SJSA1 (cell line): ENCODE data around the gene LDLRAD3. TPM values are rescaled to one million over a fixed set of nuclear protein-coding genes. Genes with fewer than 3 reads are reported as not detected.

ENCODE experiments used
- DNase-seq, 2 experiments: peaks; one replicate each; pipeline ENCODE4 v3.0.0-alpha.2; 2015 to 2020; ENCODE audit warnings: low spot score in 2 of 2, low read depth in 1 of 2
- H3K27ac ChIP-seq: fragments of 250-450 bp; sonication (Bioruptor Pico); 2 replicates; pipeline ENCODE4 v1.5.1; 2020; ENCODE audit warnings: mild to moderate bottlenecking, moderate library complexity
- H3K27me3 ChIP-seq: fragments of 250-450 bp; sonication (Bioruptor Pico); replicated peaks from 2 replicates; pipeline ENCODE4 v1.5.1; 2020; ENCODE audit warnings: mild to moderate bottlenecking, moderate library complexity
- H3K36me3 ChIP-seq: fragments of 250-450 bp; sonication (Bioruptor Pico); 2 replicates; pipeline ENCODE4 v1.5.1; 2020; ENCODE audit warnings: mild to moderate bottlenecking
- H3K4me1 ChIP-seq: fragments of 250-450 bp; sonication (Bioruptor Pico); replicated peaks from 2 replicates; pipeline ENCODE4 v1.6.1; 2021; ENCODE audit warnings: mild to moderate bottlenecking
- H3K4me3 ChIP-seq: fragments of 250-450 bp; sonication (Bioruptor Pico); 2 replicates; pipeline ENCODE4 v1.5.1; 2020; ENCODE audit warnings: mild to moderate bottlenecking
- H3K9me3 ChIP-seq: fragments of 250-450 bp; sonication (Bioruptor Pico); replicated peaks from 2 replicates; pipeline ENCODE4 v1.5.1; 2020; ENCODE audit warnings: mild to moderate bottlenecking
- total RNA-seq: library from RNA; depleted of rRNA; stranded (reverse); fragments of >200 nt; shearing (Covaris generic); gene quantifications from 2 replicates; pipeline ENCODE4 v1.2.3, GENCODE V29; 2014

Gene LDLRAD3
- total RNA-seq, 1 experiment from 2014 or later = 5.8 TPM

DNA sequence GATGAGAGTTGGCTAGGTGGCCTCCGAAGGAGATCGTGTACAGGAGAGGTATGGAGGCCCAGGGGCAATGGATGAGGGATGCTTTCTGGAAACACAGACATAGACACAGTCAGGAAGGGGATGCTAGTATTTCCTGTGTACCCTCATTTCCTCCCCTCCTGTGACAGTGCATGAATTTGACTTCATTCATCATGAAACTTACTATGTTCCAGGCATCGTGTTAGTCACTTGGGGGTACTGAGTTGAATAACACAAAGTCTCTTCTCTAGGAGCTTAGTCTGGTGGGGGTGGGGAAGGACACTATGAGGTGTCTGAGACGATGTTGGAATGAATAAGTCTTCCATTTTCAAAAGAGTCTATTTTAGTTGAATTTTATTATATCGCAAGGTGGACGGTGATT, 32.6 kb downstream of the LDLRAD3 start:
- H3K4me1 ChIP-seq = no peaks in the 10 kb centered on the region
- H3K36me3 ChIP-seq = no peaks in the 10 kb centered on the region
- H3K4me3 ChIP-seq = no peak overlapping the region
- no peaks in the 10 kb centered on the region for H3K27me3 ChIP-seq
- DNase-seq = no peak
- H3K27ac ChIP-seq = no peak overlapping the region
- no peaks in the 10 kb centered on the region for H3K9me3 ChIP-seq

DNA sequence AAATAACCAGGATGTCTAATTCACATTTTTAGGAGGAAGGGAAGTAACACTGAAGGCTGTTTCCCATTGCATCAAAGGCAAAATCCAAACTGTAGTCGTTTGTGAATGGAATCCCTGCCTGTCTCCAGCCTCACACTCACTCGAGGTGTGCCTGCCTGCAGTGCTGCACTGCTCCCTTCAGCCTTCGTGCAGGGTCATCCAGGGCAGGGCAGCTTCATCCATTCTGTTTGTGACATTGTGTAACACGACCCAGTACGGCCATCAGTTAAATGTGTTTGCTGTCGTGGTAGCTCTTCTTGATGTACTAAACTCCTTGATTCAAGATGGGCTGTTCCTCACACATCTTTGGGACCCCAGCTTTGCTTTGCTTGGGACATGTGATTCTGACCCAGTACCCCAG, 34.3 kb downstream of the LDLRAD3 start:
- Histone ChIP-seq H3K9me3 (no peaks in the 10 kb centered on the region), H3K4me3 (no peak overlapping the region)
- no peak for DNase-seq

GRCh38 chr11:35978891-35979290, 35.0 kb downstream of the LDLRAD3 start:
- Histone ChIP-seq H3K27ac (no peak overlapping the region), H3K4me1 (no peaks in the 10 kb centered on the region), H3K36me3 (no peaks in the 10 kb centered on the region), H3K27me3 (no peaks in the 10 kb centered on the region), H3K4me3 (no peak overlapping the region), H3K9me3 (no peaks in the 10 kb centered on the region)
- DNase-seq = no peak

More for the DNA sequence above, 34.3 kb downstream of the LDLRAD3 start:
- Histone ChIP-seq H3K27ac (no peak overlapping the region), H3K4me1 (no peaks in the 10 kb centered on the region), H3K27me3 (no peaks in the 10 kb centered on the region), H3K36me3 (no peaks in the 10 kb centered on the region)

GRCh38 chr11:35980686-35981390, 37.0 kb downstream of the LDLRAD3 start:
- H3K9me3 ChIP-seq = no peaks in the 10 kb centered on the region
- no peaks in the 10 kb centered on the region for H3K4me1 ChIP-seq
- H3K36me3 ChIP-seq = no peaks in the 10 kb centered on the region
- no peaks in the 10 kb centered on the region for H3K27me3 ChIP-seq
- H3K27ac ChIP-seq = no peak overlapping the region
- no peak for DNase-seq
- H3K4me3 ChIP-seq = no peak overlapping the region

GRCh38 chr11:35981581-35981980, 37.7 kb downstream of the LDLRAD3 start:
- Histone ChIP-seq H3K36me3 (no peaks in the 10 kb centered on the region), H3K27ac (no peak overlapping the region), H3K9me3 (no peaks in the 10 kb centered on the region), H3K4me1 (no peaks in the 10 kb centered on the region), H3K4me3 (no peak overlapping the region), H3K27me3 (no peaks in the 10 kb centered on the region)
- no peak for DNase-seq

GRCh38 chr11:35982061-35982460, 38.2 kb downstream of the LDLRAD3 start:
- no peak for DNase-seq
- no peaks in the 10 kb centered on the region for H3K9me3 ChIP-seq
- H3K4me1 ChIP-seq = no peaks in the 10 kb centered on the region
- H3K4me3 ChIP-seq = no peak overlapping the region
- H3K36me3 ChIP-seq = no peaks in the 10 kb centered on the region
- H3K27ac ChIP-seq = no peak overlapping the region
- no peaks in the 10 kb centered on the region for H3K27me3 ChIP-seq

- no peak overlapping the region for H3K4me3 ChIP-seq
- H3K9me3 ChIP-seq = no peaks in the 10 kb centered on the region
- no peaks in the 10 kb centered on the region for H3K27me3 ChIP-seq
- H3K36me3 ChIP-seq = no peaks in the 10 kb centered on the region
- no peak for DNase-seq
- H3K27ac ChIP-seq = no peak overlapping the region
- no peaks in the 10 kb centered on the region for H3K4me1 ChIP-seq
These were observed 40.1 kb downstream of the LDLRAD3 start for GRCh38 chr11:35983981-35984380.

- H3K27me3 ChIP-seq = no peaks in the 10 kb centered on the region
- H3K36me3 ChIP-seq = no peaks in the 10 kb centered on the region
- no peaks in the 10 kb centered on the region for H3K9me3 ChIP-seq
- DNase-seq = no peak
- no peaks in the 10 kb centered on the region for H3K4me1 ChIP-seq
- H3K27ac ChIP-seq = no peak overlapping the region
- no peak overlapping the region for H3K4me3 ChIP-seq
These were observed 43.1 kb downstream of the LDLRAD3 start for GRCh38 chr11:35986947-35987346.

- Histone ChIP-seq H3K27ac (no peak overlapping the region), H3K27me3 (no peaks in the 10 kb centered on the region), H3K4me1 (peaks cover 8% of the 10 kb centered on the region), H3K36me3 (no peaks in the 10 kb centered on the region), H3K4me3 (no peak overlapping the region), H3K9me3 (no peaks in the 10 kb centered on the region)
- DNase-seq = no peak
These were observed 46.3 kb downstream of the LDLRAD3 start for GRCh38 chr11:35990170-35990569.

DNA sequence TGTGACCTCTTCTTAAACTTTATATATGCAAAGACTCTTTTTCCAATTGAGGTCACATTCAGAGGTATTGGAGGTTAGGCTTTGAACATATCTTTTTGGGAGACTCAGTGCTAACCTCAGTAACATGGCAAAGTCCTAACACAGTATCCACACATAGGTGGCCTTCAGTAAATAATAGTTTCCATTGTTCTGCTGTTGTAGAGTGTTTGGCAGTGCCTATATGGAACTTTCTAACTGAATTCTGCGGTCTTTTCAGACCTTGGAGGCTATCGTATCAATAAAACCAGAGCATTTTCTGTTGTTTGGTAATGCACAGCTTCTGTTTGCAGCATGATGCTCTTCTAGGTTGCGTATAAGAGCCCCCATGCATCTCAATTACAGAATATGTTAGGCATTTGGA, 47.0 kb downstream of the LDLRAD3 start:
- Histone ChIP-seq H3K27me3 (no peaks in the 10 kb centered on the region), H3K4me3 (no peak overlapping the region), H3K9me3 (no peaks in the 10 kb centered on the region; the same call in 1 of the 2 replicates), H3K4me1 (peaks cover 8% of the 10 kb centered on the region), H3K36me3 (no peaks in the 10 kb centered on the region), H3K27ac (no peak overlapping the region)
- no peak for DNase-seq

- DNase-seq = no peak
- Histone ChIP-seq H3K4me1 (peaks cover 8% of the 10 kb centered on the region), H3K4me3 (no peak overlapping the region), H3K27me3 (no peaks in the 10 kb centered on the region), H3K9me3 (no peaks in the 10 kb centered on the region; the same call in 1 of the 2 replicates), H3K36me3 (no peaks in the 10 kb centered on the region), H3K27ac (no peak overlapping the region)
These were observed 48.7 kb downstream of the LDLRAD3 start for GRCh38 chr11:35992548-35992947.

DNA sequence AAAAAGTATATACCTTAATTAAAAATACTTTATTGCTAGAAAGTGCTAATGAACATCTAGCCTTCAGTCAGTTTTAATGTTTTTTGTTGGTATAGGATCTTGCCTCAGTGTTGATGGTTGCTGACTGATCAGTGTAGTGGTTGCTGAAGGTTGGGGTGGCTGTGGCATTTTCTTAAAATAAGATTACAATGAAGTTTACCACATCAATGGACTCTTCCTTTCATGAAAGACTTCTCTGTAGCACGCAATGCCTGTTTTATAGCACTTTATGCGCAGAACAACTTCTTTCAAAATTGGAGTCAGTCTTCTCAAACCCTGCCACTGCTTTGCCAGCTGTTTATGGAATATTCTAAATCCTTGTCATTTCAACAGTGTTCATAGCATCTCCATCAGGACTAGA, 50.6 kb downstream of the LDLRAD3 start:
- Histone ChIP-seq H3K4me1 (peaks cover 8% of the 10 kb centered on the region), H3K4me3 (no peak overlapping the region), H3K36me3 (no peaks in the 10 kb centered on the region), H3K27me3 (no peaks in the 10 kb centered on the region), H3K9me3 (no peaks in the 10 kb centered on the region; the same call in 1 of the 2 replicates), H3K27ac (no peak overlapping the region)
- DNase-seq = no peak

DNA sequence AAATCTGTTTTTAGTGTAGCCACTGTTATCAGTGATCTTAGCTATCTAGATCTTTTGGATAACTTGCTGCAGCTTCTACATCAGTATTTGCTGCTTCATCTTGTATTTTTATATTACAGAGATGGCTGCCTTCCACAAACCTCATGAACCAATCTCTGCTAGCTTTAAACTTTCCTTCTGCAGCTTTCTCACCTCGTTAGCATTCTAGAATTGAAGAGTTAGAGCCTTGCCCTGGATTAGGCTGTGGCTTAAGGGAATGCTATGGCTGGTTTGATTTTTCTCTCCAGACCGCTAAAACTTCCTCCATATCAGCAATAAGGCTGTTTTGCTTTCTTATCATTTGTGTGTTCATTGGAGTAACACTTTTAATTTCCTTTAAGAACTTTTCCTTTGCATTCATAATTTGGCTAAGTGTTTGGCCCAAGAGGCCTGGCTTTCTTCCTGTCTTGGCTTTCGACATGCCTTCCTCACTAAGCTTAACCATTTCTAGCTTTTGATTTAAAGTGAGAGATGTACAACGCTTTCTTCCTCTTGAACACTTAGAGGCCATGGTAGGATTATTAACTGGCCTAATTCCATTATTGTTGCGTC, 51.9 kb downstream of the LDLRAD3 start:
- no peaks in the 10 kb centered on the region for H3K27me3 ChIP-seq
- H3K9me3 ChIP-seq = no peaks in the 10 kb centered on the region; the same call in 1 of the 2 replicates
- no peak overlapping the region for H3K27ac ChIP-seq
- no peak overlapping the region for H3K4me3 ChIP-seq
- no peaks in the 10 kb centered on the region for H3K36me3 ChIP-seq
- DNase-seq = no peak
- H3K4me1 ChIP-seq = peaks cover 8% of the 10 kb centered on the region

DNA sequence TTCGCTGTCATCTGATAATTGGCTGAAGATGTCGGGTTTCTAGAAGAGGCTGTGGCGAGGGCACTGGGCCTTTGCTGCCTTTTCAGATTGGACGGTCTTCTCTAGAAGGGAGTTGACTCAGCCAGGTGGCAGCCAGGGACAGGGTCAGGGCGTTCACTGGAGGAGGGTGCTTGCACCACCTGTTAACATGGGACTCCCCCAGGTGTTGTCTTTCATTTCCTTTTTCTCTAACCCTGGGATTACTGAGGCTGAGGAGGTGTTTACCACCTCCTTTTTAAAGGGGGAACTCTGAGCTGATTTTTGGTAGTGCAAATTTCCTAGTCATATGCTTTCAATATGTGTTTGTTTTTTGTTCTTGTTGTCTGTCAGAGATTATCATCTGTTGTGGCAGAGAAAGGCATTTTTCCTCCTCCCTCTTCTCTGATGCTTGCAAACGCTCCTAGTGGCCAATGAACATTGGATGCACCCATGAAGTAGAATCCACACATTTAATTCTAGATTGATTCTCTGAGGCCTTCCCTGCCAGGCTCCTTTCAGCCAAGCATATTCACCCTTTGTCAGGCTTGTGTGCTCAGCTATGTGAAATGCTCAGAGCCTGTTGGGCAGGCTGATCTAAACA, 54.1 kb downstream of the LDLRAD3 start:
- H3K9me3 ChIP-seq = no peaks in the 10 kb centered on the region; the same call in 1 of the 2 replicates
- H3K4me3 ChIP-seq = no peak overlapping the region
- no peaks in the 10 kb centered on the region for H3K27me3 ChIP-seq
- no peak overlapping the region for H3K27ac ChIP-seq
- H3K4me1 ChIP-seq = peaks cover 8% of the 10 kb centered on the region
- no peak for DNase-seq
- no peaks in the 10 kb centered on the region for H3K36me3 ChIP-seq
